Activated CD4-positive, alpha-beta T cell treated with anti-CD3 and anti-CD28 coated beads, Interleukin-2, amount 50 U/mL, for 48 hours (primary cell): ENCODE results near the gene CDK2.
A peak's percentile ranks its signal among the peaks of the same experiment; 100 is the strongest.

Experiments used
- DNase-seq, 2 experiments: peaks; one replicate each; pipeline ENCODE4 v3.0.0-alpha.2; 2020

Gene CDK2

GRCh38 chr12:56017181-56017580 lies 50.6 kb downstream of the CDK2 start:
- DNase-seq = no peak

- no peak for DNase-seq
These were observed 51.7 kb downstream of the CDK2 start for GRCh38 chr12:56018356-56018755.

GRCh38 chr12:56020423-56021184 lies 54.0 kb downstream of the CDK2 start, which contains the start of gene IKZF4:
Gene IKZF4 (plus strand): TSS chr12:56021043. CDS start chr12:56021494, 451 bp downstream.
- peak; percentile 50 to 56 for DNase-seq

GRCh38 chr12:56021889-56022497 lies 55.4 kb downstream of the CDK2 start:
- DNase-seq = no peak
